ENCODE results near the gene SHOC2.

The SHOC2 gene

DNA sequence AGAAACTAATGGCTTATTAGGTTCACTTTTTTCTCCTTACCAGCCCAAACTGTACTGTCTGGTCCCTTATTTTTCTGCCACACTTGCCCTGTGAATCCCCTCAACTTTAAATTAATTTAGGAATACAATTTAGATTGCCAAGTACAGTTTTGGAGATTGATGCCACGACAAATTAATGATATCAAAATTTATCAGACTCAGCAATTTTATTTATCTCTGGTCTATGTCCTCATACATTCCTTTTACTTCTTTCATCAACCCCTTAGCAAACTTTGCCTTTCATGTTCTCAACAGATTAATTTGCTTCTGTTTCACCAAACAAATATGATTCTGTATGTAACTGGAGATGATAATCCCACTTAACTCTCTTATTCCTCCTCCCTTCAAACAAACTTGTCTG is 38.2 kb downstream of the SHOC2 start:
- H3K4me3 ChIP-seq (ENCODE audit: low read depth, low read length): no peak overlapping the region
- DNase-seq (ENCODE audit: low read depth): no peak
- in situ Hi-C loops (cut with HindIII; ENCODE audit: low sequenced_read_pairs): no loop called here
- TF ChIP-seq, protein P1, sequence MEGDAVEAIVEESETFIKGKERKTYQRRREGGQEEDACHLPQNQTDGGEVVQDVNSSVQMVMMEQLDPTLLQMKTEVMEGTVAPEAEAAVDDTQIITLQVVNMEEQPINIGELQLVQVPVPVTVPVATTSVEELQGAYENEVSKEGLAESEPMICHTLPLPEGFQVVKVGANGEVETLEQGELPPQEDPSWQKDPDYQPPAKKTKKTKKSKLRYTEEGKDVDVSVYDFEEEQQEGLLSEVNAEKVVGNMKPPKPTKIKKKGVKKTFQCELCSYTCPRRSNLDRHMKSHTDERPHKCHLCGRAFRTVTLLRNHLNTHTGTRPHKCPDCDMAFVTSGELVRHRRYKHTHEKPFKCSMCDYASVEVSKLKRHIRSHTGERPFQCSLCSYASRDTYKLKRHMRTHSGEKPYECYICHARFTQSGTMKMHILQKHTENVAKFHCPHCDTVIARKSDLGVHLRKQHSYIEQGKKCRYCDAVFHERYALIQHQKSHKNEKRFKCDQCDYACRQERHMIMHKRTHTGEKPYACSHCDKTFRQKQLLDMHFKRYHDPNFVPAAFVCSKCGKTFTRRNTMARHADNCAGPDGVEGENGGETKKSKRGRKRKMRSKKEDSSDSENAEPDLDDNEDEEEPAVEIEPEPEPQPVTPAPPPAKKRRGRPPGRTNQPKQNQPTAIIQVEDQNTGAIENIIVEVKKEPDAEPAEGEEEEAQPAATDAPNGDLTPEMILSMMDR (IDR thresholded peaks at IDR 0.05; ENCODE audit: low read depth, low read length, missing control alignments): no peak

DNA sequence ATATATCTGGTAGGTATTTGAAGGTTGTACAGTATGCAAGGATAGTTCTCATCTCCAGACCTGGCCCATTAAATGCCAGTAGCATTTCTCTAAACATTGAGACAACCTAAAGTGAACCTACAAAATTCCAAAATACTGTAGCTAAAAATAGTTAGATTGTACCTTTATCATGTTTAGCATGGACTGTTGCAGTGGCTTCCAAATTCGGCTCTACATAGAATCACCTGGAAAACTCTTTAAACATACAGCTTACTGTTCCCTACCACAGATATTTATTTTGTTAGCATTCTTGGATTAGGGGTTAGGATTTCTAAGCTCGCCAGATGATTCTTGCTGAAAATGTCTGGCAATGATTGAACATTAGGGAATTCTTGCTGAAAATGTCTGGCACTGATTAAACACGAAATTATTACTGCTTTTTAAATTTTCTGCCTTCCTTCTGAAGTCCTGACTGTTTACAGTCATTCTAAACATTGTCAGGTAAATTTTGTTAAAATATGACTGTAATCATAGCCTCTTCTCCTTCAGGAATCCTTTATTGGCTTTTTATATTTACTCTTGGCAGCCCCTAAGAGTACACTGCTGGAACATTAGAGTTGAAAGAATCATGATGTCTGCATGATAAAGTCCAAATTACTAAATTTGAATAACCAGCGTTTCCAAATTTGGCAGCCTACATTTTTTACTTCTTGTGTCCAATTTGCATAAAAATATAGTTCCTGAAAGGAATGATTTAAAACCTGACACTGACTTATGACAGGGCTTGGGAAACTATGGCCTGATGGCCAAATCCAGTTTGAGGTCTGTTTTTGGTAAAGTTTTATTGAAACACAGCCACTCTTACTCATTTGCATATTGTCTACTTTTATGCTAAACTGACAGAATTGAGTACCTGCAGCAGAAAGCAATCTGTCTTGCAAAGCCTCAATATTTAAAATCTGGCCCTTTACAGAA is 40.3 kb downstream of the SHOC2 start:
- no peak overlapping the region for H3K4me3 ChIP-seq (ENCODE audit: low read depth, low read length)
- no peak for DNase-seq (ENCODE audit: low read depth)
- TF ChIP-seq, protein P1 (IDR thresholded peaks at IDR 0.05; ENCODE audit: low read depth, low read length, missing control alignments): no peak
- in situ Hi-C loops (cut with HindIII; ENCODE audit: low sequenced_read_pairs): no loop called here

DNA sequence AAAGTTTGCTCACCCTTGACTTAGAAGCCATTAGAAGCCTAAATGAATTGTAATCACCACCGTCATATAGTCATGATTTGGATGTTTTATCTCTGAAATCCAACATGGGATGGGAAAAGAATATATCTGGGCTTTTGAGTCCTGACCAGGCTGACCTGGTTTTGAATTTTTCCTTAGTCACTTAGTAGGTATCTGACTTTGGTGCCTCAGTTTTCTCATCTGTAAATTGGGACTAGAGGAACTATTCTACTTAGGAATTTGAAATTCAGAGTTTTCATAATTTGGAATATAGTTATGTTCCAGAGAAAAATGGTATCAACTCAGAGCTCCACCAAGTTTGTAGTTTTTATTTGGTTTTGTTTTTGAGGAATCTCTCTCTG is 40.9 kb downstream of the SHOC2 start:
- TF ChIP-seq, protein P1 (IDR thresholded peaks at IDR 0.05; ENCODE audit: low read depth, low read length, missing control alignments): no peak
- no peak overlapping the region for H3K4me3 ChIP-seq (ENCODE audit: low read depth, low read length)
- DNase-seq (ENCODE audit: low read depth): no peak
- in situ Hi-C loops (cut with HindIII; ENCODE audit: low sequenced_read_pairs): no loop called here

DNA sequence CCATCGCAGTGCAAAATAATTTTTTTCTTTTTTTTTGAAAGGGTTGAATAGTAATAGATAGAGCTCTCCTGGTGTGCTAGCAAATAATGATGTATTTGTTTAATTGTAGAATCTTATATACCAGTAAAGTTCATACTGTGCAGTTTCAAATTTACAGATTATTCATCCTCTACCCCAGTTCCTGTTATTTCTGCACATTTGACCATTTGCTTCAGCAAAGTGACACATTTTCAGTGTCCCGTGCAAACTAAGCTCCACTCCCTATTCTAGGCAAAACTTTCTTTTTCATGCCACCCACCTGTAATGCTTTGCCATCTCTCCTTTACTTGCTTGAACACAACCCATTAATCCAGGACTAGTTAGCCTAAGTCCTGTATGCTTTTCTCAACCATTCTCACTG is 43.0 kb downstream of the SHOC2 start:
- TF ChIP-seq, protein P1 (IDR thresholded peaks at IDR 0.05; ENCODE audit: low read depth, low read length, missing control alignments): no peak
- H3K4me3 ChIP-seq (ENCODE audit: low read depth, low read length): no peak overlapping the region
- no peak for DNase-seq (ENCODE audit: low read depth)
- in situ Hi-C loops (cut with HindIII; ENCODE audit: low sequenced_read_pairs): no loop called here

DNA sequence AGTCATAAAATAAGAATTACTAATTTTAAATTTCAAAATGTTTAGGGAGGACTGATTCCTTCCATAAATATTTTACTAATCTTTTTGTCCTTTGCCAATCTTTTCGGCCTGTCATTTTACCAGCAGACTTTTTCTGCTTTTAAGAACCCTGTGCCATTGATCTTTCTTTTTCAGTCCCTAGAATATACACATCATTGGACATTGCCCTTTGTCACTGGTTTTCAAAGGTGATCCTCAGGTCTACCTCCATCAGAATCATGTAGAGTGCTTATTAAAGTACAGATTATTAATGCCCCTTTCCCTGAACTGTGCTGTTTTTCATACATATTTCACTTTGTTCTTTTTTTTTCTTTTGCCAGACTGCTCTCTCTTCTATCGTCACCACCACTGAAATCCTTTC is 43.8 kb downstream of the SHOC2 start:
- DNase-seq (ENCODE audit: low read depth): no peak
- in situ Hi-C loops (cut with HindIII; ENCODE audit: low sequenced_read_pairs): no loop called here
- TF ChIP-seq, protein P1 (IDR thresholded peaks at IDR 0.05; ENCODE audit: low read depth, low read length, missing control alignments): no peak
- no peak overlapping the region for H3K4me3 ChIP-seq (ENCODE audit: low read depth, low read length)

DNA sequence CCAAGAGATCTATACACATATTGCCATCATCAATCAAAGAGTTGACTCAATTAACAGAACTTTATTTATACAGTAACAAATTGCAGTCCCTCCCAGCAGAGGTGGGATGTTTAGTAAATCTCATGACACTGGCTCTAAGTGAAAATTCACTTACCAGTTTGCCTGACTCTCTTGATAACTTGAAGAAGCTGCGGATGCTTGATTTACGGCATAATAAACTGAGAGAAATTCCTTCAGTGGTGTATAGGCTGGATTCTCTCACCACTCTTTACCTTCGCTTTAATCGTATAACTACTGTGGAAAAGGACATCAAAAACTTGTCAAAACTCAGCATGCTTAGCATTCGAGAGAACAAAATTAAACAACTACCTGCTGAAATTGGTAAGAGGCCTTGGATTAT is 45.3 kb downstream of the SHOC2 start:
- TF ChIP-seq, protein P1 (IDR thresholded peaks at IDR 0.05; ENCODE audit: low read depth, low read length, missing control alignments): no peak
- no peak for DNase-seq (ENCODE audit: low read depth)
- in situ Hi-C loops (cut with HindIII; ENCODE audit: low sequenced_read_pairs): no loop called here
- no peak overlapping the region for H3K4me3 ChIP-seq (ENCODE audit: low read depth, low read length)

Measured in astrocyte of the cerebellum (primary cell).